HG03378 (cell line): ENCODE data around the gene SHC2.
"Not testable (repeated sequence)": the region's sequence is repeated elsewhere in the genome, so short reads cannot be mapped to it uniquely, and the experiment has no call there.

Experiments used
- ATAC-seq: cut with Tn5 transposase; IDR thresholded peaks from one replicate; pipeline ENCODE4 v1.9.1; 2021; ENCODE audit warnings: mild to moderate bottlenecking, moderate library complexity; ENCODE audit not compliant: unreplicated experiment

SHC2 gene

GRCh38 chr19:392375-392970 is 68.4 kb downstream of the SHC2 start:
- ATAC-seq, result no peak

- ATAC-seq, result no peak
Observed at GRCh38 chr19:391726-392374, 69.0 kb downstream of the SHC2 start.

- no peak for ATAC-seq
Observed at GRCh38 chr19:391207-391557, 69.7 kb downstream of the SHC2 start.

GRCh38 chr19:390386-391206 is 70.2 kb downstream of the SHC2 start:
- ATAC-seq, result no peak

GRCh38 chr19:389935-390289 is 70.9 kb downstream of the SHC2 start:
- no peak for ATAC-seq

- ATAC-seq, result no peak
Observed at GRCh38 chr19:389255-389934, 71.4 kb downstream of the SHC2 start.

- no peak for ATAC-seq
Observed at GRCh38 chr19:388691-389090, 72.1 kb downstream of the SHC2 start.

GRCh38 chr19:387777-388176 is 73.1 kb downstream of the SHC2 start:
- no peak for ATAC-seq

- not testable (repeated sequence) for ATAC-seq
Observed at GRCh38 chr19:386632-387301, 74.1 kb downstream of the SHC2 start.

GRCh38 chr19:386189-386588 is 74.6 kb downstream of the SHC2 start:
- ATAC-seq, result not testable (repeated sequence)

- no peak for ATAC-seq
Observed at GRCh38 chr19:384799-385169, 76.0 kb downstream of the SHC2 start.

- ATAC-seq, result no peak
Observed at GRCh38 chr19:383922-384798, 76.7 kb downstream of the SHC2 start.

- no peak for ATAC-seq
Observed at GRCh38 chr19:383040-383439, 77.8 kb downstream of the SHC2 start.

- peak; percentile 56 for ATAC-seq
Observed at GRCh38 chr19:382578-382977, 78.3 kb downstream of the SHC2 start.

- not testable (repeated sequence) for ATAC-seq
Observed at GRCh38 chr19:381901-382300, 78.9 kb downstream of the SHC2 start.

- ATAC-seq, result not testable (repeated sequence)
Observed at GRCh38 chr19:380618-381219, 80.1 kb downstream of the SHC2 start.

GRCh38 chr19:379796-380195 is 81.0 kb downstream of the SHC2 start:
- no peak for ATAC-seq

- no peak for ATAC-seq
Observed at GRCh38 chr19:378706-379105, 82.1 kb downstream of the SHC2 start.

GRCh38 chr19:377801-378581 is 82.8 kb downstream of the SHC2 start:
- no peak for ATAC-seq
